Hematopoietic multipotent progenitor cell treated with erythropoietin and hydrocortisone succinate and interleukin-3 and kit ligand, for 15 days (in vitro differentiated cells): ENCODE results near the gene XRCC3.
"Not testable (repeated sequence)": the region's sequence is repeated elsewhere in the genome, so short reads cannot be mapped to it uniquely, and the experiment has no call there.

Experiments used
- DNase-seq: peaks from one replicate; pipeline ENCODE4 v3.0.0-alpha.2; 2015; ENCODE audit warnings: low spot score

Gene XRCC3

GRCh38 chr14:103667671-103668070 is 47.6 kb downstream of the XRCC3 start:
- DNase-seq = no peak

- DNase-seq = no peak
Observed at GRCh38 chr14:103663506-103663905, 51.7 kb downstream of the XRCC3 start.

- no peak for DNase-seq
Observed at GRCh38 chr14:103662591-103662990, 52.7 kb downstream of the XRCC3 start.

- DNase-seq = no peak
Observed at GRCh38 chr14:103662029-103662428, 53.2 kb downstream of the XRCC3 start.

GRCh38 chr14:103659631-103660030 is 55.6 kb downstream of the XRCC3 start:
- DNase-seq = no peak

GRCh38 chr14:103657471-103657870 is 57.8 kb downstream of the XRCC3 start:
- DNase-seq = no peak

- DNase-seq = no peak
Observed at GRCh38 chr14:103656756-103657133, 58.5 kb downstream of the XRCC3 start.

- DNase-seq = no peak
Observed at GRCh38 chr14:103656031-103656755, 59.1 kb downstream of the XRCC3 start.

- DNase-seq = no peak
Observed at GRCh38 chr14:103654619-103655018, 60.6 kb downstream of the XRCC3 start.

- no peak for DNase-seq
Observed at GRCh38 chr14:103653805-103654204, 61.4 kb downstream of the XRCC3 start.

GRCh38 chr14:103653336-103653735 is 61.9 kb downstream of the XRCC3 start:
- DNase-seq = not testable (repeated sequence)

- DNase-seq = no peak
Observed at GRCh38 chr14:103652806-103653205, 62.4 kb downstream of the XRCC3 start.

GRCh38 chr14:103651585-103651984 is 63.7 kb downstream of the XRCC3 start:
- DNase-seq = no peak

- no peak for DNase-seq
Observed at GRCh38 chr14:103650213-103650612, 65.0 kb downstream of the XRCC3 start.

- no peak for DNase-seq
Observed at GRCh38 chr14:103649001-103649400, 66.2 kb downstream of the XRCC3 start.
